ENCODE data around the gene SACM1L.
"Not testable (repeated sequence)": the region's sequence is repeated elsewhere in the genome, so short reads cannot be mapped to it uniquely, and the experiment has no call there.

The SACM1L gene

GRCh38 chr3:45667569-45667934 is 21.6 kb upstream of the SACM1L start:
- no peak for DNase-seq

- DNase-seq, result no peak
These were observed 18.8 kb upstream of the SACM1L start for GRCh38 chr3:45670436-45670835.

GRCh38 chr3:45670991-45671390 is 18.2 kb upstream of the SACM1L start:
- DNase-seq, result no peak

GRCh38 chr3:45673273-45673672 is 15.9 kb upstream of the SACM1L start:
- no peak for DNase-seq

DNA sequence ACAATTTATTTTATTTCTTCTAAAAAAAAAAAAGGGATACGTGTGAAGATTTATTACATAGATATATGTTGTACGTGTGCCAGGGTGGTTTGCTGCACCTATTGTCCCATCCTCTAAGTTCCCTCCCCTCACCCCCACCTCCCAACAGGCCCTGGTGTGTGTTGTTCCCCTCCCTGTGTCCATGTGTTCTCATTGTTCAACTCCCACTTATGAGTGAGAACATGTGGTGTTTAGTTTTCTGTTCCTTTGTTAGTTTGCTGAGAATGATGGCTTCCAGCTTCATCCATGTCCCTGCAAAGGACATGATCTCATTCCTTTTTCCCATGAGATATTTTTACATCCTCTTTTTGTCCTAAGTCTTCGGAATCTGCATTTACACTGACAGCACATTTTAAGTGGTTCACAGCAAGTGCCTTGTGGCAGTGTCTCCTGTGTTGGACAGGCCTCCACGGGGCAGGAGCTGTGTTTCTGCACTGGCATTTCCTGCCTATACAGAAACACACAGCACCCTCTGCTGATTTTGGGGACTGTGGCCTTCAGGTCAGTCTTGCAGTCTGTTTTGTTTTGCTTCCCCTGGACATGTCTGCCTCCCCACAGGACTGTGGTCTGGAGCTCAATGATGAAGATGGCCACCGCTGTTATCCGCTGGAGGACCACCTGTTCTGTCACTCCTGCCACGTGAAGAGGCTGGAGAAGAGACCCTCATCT is 12.7 kb upstream of the SACM1L start:
- DNase-seq, result no peak

- DNase-seq, result peak; percentile 75
These were observed 12.2 kb upstream of the SACM1L start for GRCh38 chr3:45677033-45677446.

GRCh38 chr3:45677841-45678240 is 11.4 kb upstream of the SACM1L start:
- no peak for DNase-seq

GRCh38 chr3:45679805-45680204 is 9.4 kb upstream of the SACM1L start:
- peak; percentile 92 for DNase-seq

DNA sequence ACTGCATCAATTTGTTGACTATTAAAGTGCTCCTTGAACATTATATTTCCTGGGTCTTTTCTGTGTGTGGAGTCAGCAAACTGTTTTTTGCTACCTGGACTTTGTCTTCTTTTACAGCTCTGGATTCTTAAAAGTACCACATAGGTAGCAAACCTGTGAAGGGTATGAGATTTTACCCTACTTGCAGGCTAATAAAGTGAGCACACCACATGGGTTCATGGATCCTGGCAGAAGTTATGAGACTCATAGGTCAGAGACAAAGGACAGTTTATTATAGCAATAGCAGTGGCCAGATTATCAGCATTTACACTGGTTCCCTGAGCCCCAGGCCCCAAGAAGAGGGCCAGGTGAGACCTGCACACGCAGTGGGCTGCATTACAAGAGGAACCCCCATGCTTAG is 8.0 kb upstream of the SACM1L start:
- DNase-seq, result no peak

DNA sequence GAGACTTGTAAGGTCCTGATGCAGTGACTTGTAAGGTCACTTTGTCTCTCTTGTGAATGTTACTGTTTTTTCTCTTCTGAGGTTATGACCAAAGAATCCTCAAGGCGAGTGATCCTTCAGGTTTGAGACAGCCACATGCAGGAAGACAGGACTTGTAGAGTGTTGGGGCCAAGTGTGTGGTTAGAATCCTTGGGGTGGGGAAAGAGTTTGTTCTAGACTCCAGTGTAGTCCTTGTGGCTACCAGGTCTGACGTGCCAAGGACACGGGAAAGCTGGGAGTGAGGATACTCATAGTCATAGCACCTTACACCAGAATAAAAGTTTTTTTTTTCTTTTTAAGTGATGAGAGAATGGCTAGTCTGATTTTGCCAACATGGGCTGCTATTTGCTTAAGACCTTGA is 7.3 kb upstream of the SACM1L start:
- DNase-seq, result no peak

DNA sequence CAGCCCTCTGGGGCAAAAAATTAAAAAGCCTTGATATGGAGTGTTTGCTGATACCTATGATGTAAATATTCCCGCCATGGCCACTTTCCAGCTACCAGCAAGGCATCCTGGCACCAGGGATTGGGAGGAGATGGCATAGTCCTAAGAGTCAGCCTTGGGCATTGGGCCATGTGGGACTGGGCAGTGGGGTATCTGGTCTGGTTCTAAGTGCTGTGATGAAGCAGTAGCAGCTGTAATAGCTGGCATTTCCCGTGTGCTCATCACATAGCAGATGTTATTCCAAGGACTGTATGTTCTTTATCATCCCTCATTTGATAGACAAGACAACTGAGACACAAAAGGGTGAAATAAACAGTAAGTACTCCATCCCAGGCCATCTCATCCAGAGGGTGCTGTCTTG is 6.9 kb upstream of the SACM1L start:
- DNase-seq, result no peak

- DNase-seq, result no peak
These were observed 6.4 kb upstream of the SACM1L start for GRCh38 chr3:45682786-45683185.

GRCh38 chr3:45683417-45684326 is 5.5 kb upstream of the SACM1L start:
- DNase-seq, result no peak

- no peak for DNase-seq
These were observed 4.8 kb upstream of the SACM1L start for GRCh38 chr3:45684327-45684892.

DNA sequence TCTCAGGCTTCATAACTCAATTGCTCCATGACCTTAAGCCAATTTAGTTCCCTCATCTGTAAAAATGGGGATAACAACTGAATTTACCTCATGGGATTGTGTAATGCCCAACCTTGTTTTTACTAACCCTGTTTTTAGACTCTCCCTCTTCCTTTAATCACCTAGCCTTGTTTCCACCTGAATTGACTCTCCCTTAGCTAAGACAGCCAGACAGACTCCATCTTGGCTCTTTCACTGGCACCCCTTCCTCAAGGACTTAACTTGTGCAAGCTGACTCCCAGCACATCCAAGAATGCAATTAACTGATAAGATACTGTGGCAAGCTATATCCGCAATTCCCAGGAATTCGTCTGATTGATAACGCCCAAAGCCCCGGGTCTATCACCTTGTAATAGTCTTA is 3.5 kb upstream of the SACM1L start:
- DNase-seq, result not testable (repeated sequence)

- no peak for DNase-seq
These were observed 2.3 kb upstream of the SACM1L start for GRCh38 chr3:45686850-45687249.

DNA sequence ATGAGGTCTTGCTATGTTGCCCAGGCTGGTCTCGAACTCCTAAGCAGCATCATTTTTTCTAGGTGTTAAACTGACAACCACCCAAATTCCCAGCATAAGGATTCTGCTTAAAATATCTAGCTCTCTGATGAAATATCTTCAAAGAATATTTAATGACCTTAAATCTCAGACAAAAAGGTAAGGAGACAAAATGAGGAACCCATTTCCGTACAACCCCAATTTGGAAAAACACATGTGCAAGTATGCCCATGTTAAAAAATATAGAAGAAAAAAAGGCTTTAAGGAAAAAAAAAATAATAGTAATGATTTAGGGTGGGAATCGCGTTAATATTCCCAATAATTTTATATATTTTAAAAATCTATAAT is 1.4 kb upstream of the SACM1L start:
- no peak for DNase-seq

DNA sequence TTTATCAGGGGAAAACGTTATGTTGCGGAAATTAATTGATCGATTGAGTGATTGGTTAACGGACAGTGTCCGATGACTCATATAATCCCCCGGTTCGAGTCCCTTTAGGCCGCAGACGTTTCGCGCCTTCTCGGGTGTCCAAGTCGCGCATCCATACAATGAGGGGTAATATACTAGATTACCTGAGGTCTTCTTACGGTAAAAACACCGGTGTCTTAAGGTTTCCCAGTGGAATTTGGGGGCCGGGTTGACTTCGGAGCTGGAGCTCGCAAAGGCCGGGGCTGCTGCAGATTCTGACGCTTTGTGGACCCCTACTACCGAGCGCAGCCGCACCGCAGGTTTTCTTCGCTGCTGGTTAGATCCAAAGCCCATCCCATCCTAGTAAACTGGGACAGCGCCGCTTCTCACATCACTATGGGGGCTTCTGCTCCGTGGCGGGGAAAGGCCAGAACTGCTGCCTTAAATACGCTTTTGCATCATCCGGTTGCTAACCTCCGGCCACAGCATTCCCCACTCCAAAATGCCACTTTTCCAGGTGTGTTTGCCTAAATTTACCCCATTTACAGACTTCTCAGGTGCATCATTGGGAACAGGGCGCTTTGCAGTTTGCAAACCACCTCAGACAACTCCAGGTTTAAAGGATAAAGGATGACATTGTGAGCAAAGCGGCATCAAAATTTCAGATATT is 858 bp upstream of the SACM1L start:
- DNase-seq, result peak; percentile 73

DNA sequence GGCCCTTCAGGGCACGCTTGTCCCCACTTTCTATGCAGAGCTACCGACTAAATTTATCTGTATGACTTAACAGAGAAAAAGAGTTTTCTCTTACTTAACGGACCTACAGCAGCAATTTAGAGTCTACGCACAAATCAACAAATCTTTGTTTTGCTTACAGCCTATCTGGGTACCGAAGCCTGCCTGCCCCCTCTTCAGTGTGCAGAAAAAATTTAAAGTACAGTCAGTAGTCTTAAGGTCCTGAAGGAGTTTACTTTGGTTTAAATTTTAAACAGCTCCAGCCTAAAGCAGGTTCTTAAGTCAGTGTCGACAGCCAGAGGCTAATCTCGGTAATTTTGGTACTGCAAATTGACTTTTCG is 570 bp downstream of the SACM1L start:
- no peak for DNase-seq

DNA sequence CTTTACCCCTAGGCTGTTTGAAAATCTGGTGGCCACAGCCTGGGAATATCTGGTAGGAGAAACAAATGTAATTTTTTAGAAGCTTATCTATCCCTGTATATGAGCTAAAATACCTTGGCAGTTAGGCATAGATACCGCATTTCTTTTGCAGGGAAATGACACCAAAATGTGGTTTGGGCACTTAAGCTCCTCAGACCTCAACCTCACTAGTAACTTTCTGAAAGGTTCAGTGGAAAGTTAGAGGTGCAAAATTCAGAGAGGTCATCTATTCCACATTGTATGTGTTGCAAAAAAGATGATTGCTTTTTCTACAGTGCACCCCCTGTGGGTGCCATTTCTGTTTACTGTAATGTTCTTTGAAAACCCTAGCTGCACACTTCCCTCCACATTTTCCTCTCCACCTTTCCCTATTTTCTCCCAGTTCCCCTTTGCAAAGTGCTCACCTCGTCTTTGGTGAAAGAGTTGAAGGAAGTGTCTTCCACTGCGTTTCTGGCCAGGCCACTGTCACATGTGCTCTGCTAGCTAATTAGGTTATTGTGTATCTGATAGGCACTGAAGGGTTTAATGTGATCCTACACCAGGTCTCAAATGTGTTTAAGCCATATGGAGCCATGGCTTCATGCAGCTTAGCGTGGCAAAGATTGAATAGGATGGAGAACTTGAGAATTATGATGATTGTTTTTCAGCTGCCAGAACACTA is 1.3 kb downstream of the SACM1L start:
- no peak for DNase-seq

GRCh38 chr3:45691842-45692241 is 2.6 kb downstream of the SACM1L start:
- no peak for DNase-seq

DNA sequence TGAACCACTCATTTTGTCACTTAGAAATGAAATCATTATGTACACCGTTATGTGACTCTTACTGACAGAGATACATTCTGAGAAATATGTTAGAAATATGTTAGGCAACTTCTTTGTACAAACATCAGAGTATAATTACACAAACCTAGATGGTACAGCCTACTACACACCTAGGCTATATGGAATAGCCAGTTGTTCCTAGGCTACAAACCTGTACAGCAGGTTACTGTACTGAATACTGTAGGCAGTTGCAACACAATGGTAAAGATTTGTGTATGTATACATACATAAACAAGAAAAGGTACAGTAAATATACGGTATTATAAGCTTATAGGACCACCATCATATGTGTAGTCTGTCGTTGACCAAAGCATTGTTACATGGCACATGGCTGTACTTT is 3.7 kb downstream of the SACM1L start:
- no peak for DNase-seq

- DNase-seq, result no peak
These were observed 4.8 kb downstream of the SACM1L start for GRCh38 chr3:45693941-45694521.
